Measurements from ENCODE around the gene TXNL4A.
A peak's percentile ranks its signal among the peaks of the same experiment; 100 is the strongest.

Gene TXNL4A

GRCh38 chr18:79921984-79922965, 66.1 kb downstream of the TXNL4A start:
- H3K4me3 ChIP-seq, result no peak overlapping the region
- H3K27ac ChIP-seq, result no peak overlapping the region
- TF ChIP-seq, protein P1, sequence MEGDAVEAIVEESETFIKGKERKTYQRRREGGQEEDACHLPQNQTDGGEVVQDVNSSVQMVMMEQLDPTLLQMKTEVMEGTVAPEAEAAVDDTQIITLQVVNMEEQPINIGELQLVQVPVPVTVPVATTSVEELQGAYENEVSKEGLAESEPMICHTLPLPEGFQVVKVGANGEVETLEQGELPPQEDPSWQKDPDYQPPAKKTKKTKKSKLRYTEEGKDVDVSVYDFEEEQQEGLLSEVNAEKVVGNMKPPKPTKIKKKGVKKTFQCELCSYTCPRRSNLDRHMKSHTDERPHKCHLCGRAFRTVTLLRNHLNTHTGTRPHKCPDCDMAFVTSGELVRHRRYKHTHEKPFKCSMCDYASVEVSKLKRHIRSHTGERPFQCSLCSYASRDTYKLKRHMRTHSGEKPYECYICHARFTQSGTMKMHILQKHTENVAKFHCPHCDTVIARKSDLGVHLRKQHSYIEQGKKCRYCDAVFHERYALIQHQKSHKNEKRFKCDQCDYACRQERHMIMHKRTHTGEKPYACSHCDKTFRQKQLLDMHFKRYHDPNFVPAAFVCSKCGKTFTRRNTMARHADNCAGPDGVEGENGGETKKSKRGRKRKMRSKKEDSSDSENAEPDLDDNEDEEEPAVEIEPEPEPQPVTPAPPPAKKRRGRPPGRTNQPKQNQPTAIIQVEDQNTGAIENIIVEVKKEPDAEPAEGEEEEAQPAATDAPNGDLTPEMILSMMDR (IDR thresholded peaks at IDR 0.05), result no peak
- DNase-seq (ENCODE audit: low spot score), result peak; percentile 64

Measured in coronary artery (tissue), 2 donors.